Suppressor macrophage treated with lipopolysaccharide for 1 hour (primary cell): Measurements from ENCODE around the gene SLC19A1.

ENCODE experiments used
- DNase-seq, 3 donors: peaks; one replicate each; pipeline ENCODE4 v3.0.0-alpha.2; 2020 to 2022

SLC19A1 gene

GRCh38 chr21:45488931-45489721 is 53.1 kb downstream of the SLC19A1 start:
- DNase-seq, result no peak

GRCh38 chr21:45487891-45488600 is 54.2 kb downstream of the SLC19A1 start:
- no peak for DNase-seq

GRCh38 chr21:45487161-45487806 is 55.0 kb downstream of the SLC19A1 start:
- no peak for DNase-seq

GRCh38 chr21:45486443-45487160 is 55.6 kb downstream of the SLC19A1 start:
- DNase-seq, result no peak

- no peak for DNase-seq
Measured at GRCh38 chr21:45485686-45486442, 56.4 kb downstream of the SLC19A1 start.

- DNase-seq, result no peak
Measured at GRCh38 chr21:45484318-45484717, 57.9 kb downstream of the SLC19A1 start.

GRCh38 chr21:45482899-45483821 is 59.1 kb downstream of the SLC19A1 start:
- peak; percentile 24 to 43 (median 30) for DNase-seq

- DNase-seq, result no peak
Measured at GRCh38 chr21:45481977-45482898, 60.0 kb downstream of the SLC19A1 start.

GRCh38 chr21:45481566-45481965 is 60.7 kb downstream of the SLC19A1 start:
- DNase-seq, result no peak

- no peak for DNase-seq
Measured at GRCh38 chr21:45480701-45481500, 61.3 kb downstream of the SLC19A1 start.

GRCh38 chr21:45479691-45480675 is 62.3 kb downstream of the SLC19A1 start:
- DNase-seq, result no peak

GRCh38 chr21:45478816-45479669 is 63.2 kb downstream of the SLC19A1 start:
- DNase-seq, result no peak

GRCh38 chr21:45478115-45478801 is 64.0 kb downstream of the SLC19A1 start:
- peak; percentile 69 to 86 (median 82) for DNase-seq

- DNase-seq, result no peak
Measured at GRCh38 chr21:45477176-45478114, 64.8 kb downstream of the SLC19A1 start.

GRCh38 chr21:45476582-45476981 is 65.7 kb downstream of the SLC19A1 start:
- no peak for DNase-seq
